DMS153 treated with DMSO at 0.1 percent for 48 hours (cell line): ENCODE measurements around the gene MEFV.

ENCODE experiments used
- DNase-seq: peaks from one replicate; lab custom pipeline; 2025; ENCODE audit not compliant: unreplicated experiment; lab: John Stamatoyannopoulos, UW

Gene MEFV

GRCh38 chr16:3268294-3268693, 11.9 kb upstream of the MEFV start:
- DNase-seq, result no peak

GRCh38 chr16:3266873-3267537, 10.6 kb upstream of the MEFV start:
- no peak for DNase-seq

GRCh38 chr16:3264137-3265036, 8.0 kb upstream of the MEFV start:
- DNase-seq, result peak; percentile 94

- no peak for DNase-seq
Observed at GRCh38 chr16:3262517-3262916, 6.1 kb upstream of the MEFV start.

GRCh38 chr16:3259836-3260235, 3.4 kb upstream of the MEFV start:
- no peak for DNase-seq

- DNase-seq, result no peak
Observed at GRCh38 chr16:3256866-3257465, 533 bp upstream of the MEFV start.

- no peak for DNase-seq
Observed at GRCh38 chr16:3254309-3254708, 2.1 kb downstream of the MEFV start.

GRCh38 chr16:3252967-3253366, 3.5 kb downstream of the MEFV start:
- no peak for DNase-seq

GRCh38 chr16:3249451-3249850, 7.0 kb downstream of the MEFV start:
- no peak for DNase-seq

- no peak for DNase-seq
Observed at GRCh38 chr16:3249020-3249419, 7.4 kb downstream of the MEFV start.

- DNase-seq, result no peak
Observed at GRCh38 chr16:3248596-3248995, 7.8 kb downstream of the MEFV start.

GRCh38 chr16:3246876-3247275, 9.6 kb downstream of the MEFV start:
- DNase-seq, result no peak

GRCh38 chr16:3246002-3246401, 10.4 kb downstream of the MEFV start:
- DNase-seq, result no peak

GRCh38 chr16:3243882-3244281, 12.6 kb downstream of the MEFV start:
- DNase-seq, result no peak

GRCh38 chr16:3242709-3243108, 13.7 kb downstream of the MEFV start:
- DNase-seq, result no peak

GRCh38 chr16:3241761-3242160, 14.7 kb downstream of the MEFV start:
- no peak for DNase-seq

- DNase-seq, result no peak
Observed at GRCh38 chr16:3235856-3236669, 20.4 kb downstream of the MEFV start.

- peak; percentile 86 for DNase-seq
Observed at GRCh38 chr16:3234857-3235561, 21.4 kb downstream of the MEFV start, which contains the start of gene ZNF200. TSS of gene ZNF200 (minus strand) at chr16:3235158. CDS start at chr16:3233755, 1,403 bp downstream.

- no peak for DNase-seq
Observed at GRCh38 chr16:3234543-3234856, 21.9 kb downstream of the MEFV start.

GRCh38 chr16:3223913-3224515, 32.4 kb downstream of the MEFV start:
- DNase-seq, result no peak
